ENCODE measurements around the gene NRG3.

Gene NRG3

DNA sequence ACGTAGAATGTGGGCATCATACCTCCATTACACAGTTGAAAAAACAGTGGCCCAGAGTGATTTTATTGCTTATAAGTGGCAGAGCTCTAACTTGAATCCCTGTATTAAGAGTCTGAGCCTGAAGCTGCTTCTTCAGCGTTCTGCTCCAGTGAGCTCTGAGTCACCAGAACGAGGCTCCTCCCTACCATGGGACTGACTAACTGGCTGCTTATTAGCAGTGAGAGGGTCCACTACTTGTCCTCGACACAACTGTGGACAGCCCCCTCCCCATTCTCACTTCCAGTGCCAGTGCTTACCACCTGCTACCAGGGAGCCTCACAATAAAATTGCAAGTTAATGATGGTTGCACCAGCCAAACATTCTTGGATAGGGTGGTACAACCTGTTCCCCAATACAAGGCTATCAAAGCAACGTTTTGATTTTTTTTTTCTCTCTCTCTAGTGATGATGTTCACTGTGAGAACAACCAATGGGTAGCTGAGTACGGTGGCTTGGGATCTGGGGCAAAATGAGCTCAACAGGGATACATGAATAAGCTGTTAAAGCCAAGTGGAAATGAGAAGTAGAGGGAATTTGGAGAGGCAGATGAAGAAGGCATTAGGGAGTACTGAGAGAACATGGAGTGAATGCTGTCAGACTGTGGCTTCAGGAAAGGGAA is 2.7 kb upstream of the NRG3 start:
- DNase-seq (ENCODE audit: extremely low read depth, low read depth) = no peak
- H3K4me3 ChIP-seq (replicated peaks; ENCODE audit: low read depth, low read length) = no peak overlapping the region
- TF ChIP-seq, protein P1, sequence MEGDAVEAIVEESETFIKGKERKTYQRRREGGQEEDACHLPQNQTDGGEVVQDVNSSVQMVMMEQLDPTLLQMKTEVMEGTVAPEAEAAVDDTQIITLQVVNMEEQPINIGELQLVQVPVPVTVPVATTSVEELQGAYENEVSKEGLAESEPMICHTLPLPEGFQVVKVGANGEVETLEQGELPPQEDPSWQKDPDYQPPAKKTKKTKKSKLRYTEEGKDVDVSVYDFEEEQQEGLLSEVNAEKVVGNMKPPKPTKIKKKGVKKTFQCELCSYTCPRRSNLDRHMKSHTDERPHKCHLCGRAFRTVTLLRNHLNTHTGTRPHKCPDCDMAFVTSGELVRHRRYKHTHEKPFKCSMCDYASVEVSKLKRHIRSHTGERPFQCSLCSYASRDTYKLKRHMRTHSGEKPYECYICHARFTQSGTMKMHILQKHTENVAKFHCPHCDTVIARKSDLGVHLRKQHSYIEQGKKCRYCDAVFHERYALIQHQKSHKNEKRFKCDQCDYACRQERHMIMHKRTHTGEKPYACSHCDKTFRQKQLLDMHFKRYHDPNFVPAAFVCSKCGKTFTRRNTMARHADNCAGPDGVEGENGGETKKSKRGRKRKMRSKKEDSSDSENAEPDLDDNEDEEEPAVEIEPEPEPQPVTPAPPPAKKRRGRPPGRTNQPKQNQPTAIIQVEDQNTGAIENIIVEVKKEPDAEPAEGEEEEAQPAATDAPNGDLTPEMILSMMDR (IDR thresholded peaks at IDR 0.05; ENCODE audit: low read depth, low read length, missing control alignments) = no peak

DNA sequence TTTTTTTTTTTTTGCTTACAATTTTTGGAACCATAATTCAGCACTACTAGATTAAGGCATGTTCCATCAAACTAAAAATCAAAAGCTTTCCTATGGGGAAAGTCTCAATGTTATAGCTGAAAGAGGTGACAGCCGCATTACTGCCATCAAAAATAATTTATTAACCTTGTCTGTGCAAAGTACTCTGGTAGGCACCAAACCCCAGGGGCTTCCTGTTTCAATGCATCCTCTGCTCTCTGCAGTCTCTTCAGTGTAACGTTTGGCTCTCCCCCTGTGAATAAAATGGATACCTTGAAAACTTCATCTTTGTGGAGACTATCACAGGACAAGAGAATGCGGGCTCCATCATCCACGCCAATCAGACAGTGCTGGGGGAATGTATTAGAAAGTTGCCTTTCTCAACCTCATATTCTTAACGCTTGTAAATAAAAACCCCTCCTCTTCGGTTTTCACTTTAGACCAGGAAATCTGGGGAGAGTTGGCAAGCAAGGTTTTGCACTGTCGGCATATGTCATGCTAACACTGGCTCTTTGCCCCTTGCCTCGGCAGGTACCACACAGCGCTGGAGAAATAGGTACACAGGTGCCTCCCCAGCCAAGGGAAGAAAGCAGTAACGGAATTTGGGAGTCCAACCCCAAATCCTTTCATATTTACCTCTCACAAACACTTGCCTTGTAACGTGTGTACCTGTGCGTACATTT is 1.6 kb upstream of the NRG3 start:
- TF ChIP-seq, protein P1 (IDR thresholded peaks at IDR 0.05; ENCODE audit: low read depth, low read length, missing control alignments) = no peak
- no peak overlapping the region for H3K4me3 ChIP-seq (replicated peaks; ENCODE audit: low read depth, low read length)
- no peak for DNase-seq (ENCODE audit: extremely low read depth, low read depth)

DNA sequence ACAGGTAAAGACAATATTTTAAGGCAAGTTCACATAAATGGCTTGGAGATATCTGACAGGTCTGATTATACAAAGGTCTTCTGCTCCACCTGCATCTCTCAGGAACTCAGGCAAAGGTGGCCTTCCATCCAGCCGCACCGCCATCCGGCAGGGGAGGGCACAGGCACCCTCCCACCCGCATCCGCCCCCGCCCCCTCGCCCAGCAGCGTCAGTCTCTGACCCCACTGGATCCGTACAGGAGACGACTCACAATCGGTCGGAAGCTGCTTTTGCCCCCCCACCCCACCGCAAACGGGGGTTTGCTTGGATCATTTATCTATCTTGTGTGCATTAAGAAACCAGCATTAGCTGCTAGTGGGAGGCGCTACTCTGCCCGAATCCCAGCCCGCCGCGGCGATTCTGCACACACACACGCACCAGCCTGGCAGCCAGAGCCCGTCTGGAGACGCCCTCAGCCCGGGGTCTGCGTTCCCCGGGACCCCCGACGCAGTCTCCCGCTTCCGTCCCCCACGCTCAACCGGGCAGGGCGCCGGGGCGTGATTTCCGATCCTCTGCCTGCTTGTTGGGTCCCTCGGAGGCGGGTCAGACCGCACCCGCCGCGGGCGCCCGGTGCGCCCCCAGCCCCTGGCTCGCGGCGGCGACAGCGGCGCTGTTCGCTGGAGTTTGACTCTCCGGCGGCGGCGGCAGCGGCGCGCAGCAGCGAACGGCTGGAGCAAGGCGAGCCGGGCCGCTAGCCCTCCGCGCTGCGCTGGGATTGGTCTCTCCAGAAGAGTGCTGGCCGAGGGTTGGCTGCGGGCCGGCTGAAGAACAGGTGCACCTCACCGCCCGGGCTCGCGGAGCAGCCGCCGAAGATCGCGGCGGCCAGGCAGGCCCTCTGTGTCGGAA is 820 bp upstream of the NRG3 start:
- H3K4me3 ChIP-seq (replicated peaks; ENCODE audit: low read depth, low read length) = no peak overlapping the region
- TF ChIP-seq, protein P1 (IDR thresholded peaks at IDR 0.05; ENCODE audit: low read depth, low read length, missing control alignments) = no peak
- DNase-seq (ENCODE audit: extremely low read depth, low read depth) = no peak

DNA sequence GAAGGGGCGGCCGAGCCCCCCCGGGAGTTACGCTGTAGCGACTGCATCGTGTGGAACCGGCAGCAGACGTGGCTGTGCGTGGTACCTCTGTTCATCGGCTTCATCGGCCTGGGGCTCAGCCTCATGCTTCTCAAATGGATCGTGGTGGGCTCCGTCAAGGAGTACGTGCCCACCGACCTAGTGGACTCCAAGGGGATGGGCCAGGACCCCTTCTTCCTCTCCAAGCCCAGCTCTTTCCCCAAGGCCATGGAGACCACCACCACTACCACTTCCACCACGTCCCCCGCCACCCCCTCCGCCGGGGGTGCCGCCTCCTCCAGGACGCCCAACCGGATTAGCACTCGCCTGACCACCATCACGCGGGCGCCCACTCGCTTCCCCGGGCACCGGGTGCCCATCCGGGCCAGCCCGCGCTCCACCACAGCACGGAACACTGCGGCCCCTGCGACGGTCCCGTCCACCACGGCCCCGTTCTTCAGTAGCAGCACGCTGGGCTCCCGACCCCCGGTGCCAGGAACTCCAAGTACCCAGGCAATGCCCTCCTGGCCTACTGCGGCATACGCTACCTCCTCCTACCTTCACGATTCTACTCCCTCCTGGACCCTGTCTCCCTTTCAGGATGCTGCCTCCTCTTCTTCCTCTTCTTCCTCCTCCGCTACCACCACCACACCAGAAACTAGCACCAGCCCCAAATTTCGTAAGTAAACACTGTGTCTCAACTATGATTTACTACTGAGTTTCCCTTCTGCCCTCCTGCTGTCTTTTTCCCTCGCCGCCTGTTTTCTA is 666 bp downstream of the NRG3 start:
- TF ChIP-seq, protein P1 (IDR thresholded peaks at IDR 0.05; ENCODE audit: low read depth, low read length, missing control alignments) = no peak
- DNase-seq (ENCODE audit: extremely low read depth, low read depth) = no peak
- H3K4me3 ChIP-seq (replicated peaks; ENCODE audit: low read depth, low read length) = no peak overlapping the region

DNA sequence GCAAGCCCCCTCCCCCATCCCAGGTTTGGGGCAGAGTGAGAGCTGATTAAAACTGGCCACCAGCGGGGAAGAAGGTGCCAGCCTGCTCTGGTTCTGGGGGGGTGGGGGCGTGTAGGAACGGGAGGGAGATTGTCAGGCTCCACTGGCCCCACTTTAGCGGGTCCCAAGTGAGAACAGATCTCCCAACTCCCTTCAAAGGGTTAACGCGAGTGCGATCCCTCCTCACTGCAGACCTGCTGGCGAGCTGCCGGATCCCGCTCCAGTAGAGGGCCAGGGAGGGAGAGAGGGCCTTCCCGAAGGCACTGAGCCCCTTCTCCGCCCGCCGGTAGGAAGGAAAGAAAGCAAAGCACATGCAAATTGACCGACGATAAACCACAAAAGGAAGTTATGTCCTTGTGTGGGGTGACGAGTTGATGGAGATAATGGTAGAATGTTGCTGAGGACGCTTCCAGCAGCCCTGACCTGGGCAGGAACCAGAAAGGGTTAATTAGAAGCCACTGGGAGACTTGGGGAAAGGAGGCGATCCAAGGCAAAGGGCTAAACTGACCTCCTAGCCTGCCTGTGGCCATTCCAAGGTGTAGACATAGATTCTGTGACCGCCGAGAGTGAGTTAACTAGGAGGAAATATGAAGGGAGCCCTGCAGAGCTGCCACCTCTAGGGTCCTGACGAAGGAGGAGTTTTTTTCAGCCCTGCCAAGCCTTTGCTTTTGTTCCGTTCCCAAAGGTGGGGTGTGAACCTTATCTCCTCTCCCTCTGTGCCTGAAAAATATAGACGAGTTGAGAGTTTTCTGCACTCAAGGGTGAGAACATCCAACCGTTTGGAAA is 1.5 kb downstream of the NRG3 start:
- no peak for DNase-seq (ENCODE audit: extremely low read depth, low read depth)
- no peak overlapping the region for H3K4me3 ChIP-seq (replicated peaks; ENCODE audit: low read depth, low read length)
- TF ChIP-seq, protein P1 (IDR thresholded peaks at IDR 0.05; ENCODE audit: low read depth, low read length, missing control alignments) = no peak
